IMR-90 (cell line): ENCODE results near the gene TRPM3. TPM values are rescaled to one million over a fixed set of nuclear protein-coding genes. Genes with fewer than 3 reads are reported as not detected.

Experiments
- ATAC-seq: fragments of 200-7000 bp; cut with Tn5 transposase; 2 replicates; pipeline ENCODE4 v1.9.1; 2020; ENCODE audit warnings: low read depth, mild to moderate bottlenecking, moderate library complexity
- BruUV-seq: library from RNA; stranded (reverse); fragments of 400-500 nt; replicated peaks from 2 replicates; lab custom pipeline; 2021; lab: Mats Ljungman, UMichigan
- CTCF ChIA-PET: fragments of 300-600 bp; formaldehyde crosslinking; extraction: SDS; loops from one replicate; lab custom pipeline; 2021; ENCODE audit warnings: antibody characterized with exemption; lab: Yijun Ruan, JAX
- POLR2A ChIA-PET: fragments of 300-600 bp; sonication (Branson Sonifier 250); formaldehyde crosslinking; loops from one replicate; lab custom pipeline; 2022; ENCODE audit warnings: antibody characterized with exemption; ENCODE audit not compliant: unreplicated experiment; lab: Charles Lee
- DNase-seq: peaks from one replicate; pipeline ENCODE4 v3.0.0; 2013
- H2AFZ ChIP-seq: replicated peaks from 2 replicates; pipeline ENCODE3; 2013; ENCODE audit warnings: low read length, mild to moderate bottlenecking; ENCODE audit not compliant: poor library complexity
- H2AK5ac ChIP-seq: 2 replicates; pipeline ENCODE4 v1.6.1; 2013; ENCODE audit warnings: low read depth, low read length, inconsistent platforms
- H2AK9ac ChIP-seq: replicated peaks from 2 replicates; pipeline ENCODE3; 2013; ENCODE audit warnings: mild to moderate bottlenecking, low read depth, low read length, moderate library complexity; ENCODE audit not compliant: poor library complexity
- H2BK120ac ChIP-seq: 2 replicates; pipeline ENCODE4 v1.6.1; 2013; ENCODE audit warnings: low read depth, low read length, inconsistent platforms
- H2BK15ac ChIP-seq: 3 replicates; pipeline ENCODE4 v1.6.1; 2013; ENCODE audit warnings: low read depth, low read length, inconsistent platforms
- H2BK20ac ChIP-seq: 2 replicates; pipeline ENCODE4 v1.6.1; 2013; ENCODE audit warnings: low read depth, mild to moderate bottlenecking, inconsistent platforms, low read length, moderate library complexity
- H2BK5ac ChIP-seq: 2 replicates; pipeline ENCODE4 v1.6.1; 2013; ENCODE audit warnings: mild to moderate bottlenecking, low read depth, low read length, inconsistent platforms; ENCODE audit not compliant: poor library complexity, severe bottlenecking
- H3K14ac ChIP-seq: replicated peaks from 2 replicates; pipeline ENCODE4 v1.6.1; 2013; ENCODE audit warnings: low read depth, low read length, inconsistent platforms
- H3K18ac ChIP-seq: 2 replicates; pipeline ENCODE4 v1.6.1; 2013; ENCODE audit warnings: low read depth, low read length, control low read depth
- H3K23ac ChIP-seq: 2 replicates; pipeline ENCODE4 v1.6.1; 2013; ENCODE audit warnings: low read depth, low read length, inconsistent platforms
- H3K27ac ChIP-seq: 2 replicates; pipeline ENCODE4 v1.5.1; 2013; ENCODE audit warnings: mild to moderate bottlenecking, control low read depth, low read length; ENCODE audit not compliant: insufficient read depth
- H3K27me3 ChIP-seq: 2 replicates; pipeline ENCODE4 v1.6.1; 2013; ENCODE audit warnings: low read length; ENCODE audit not compliant: control insufficient read depth, insufficient read depth
- H3K36me3 ChIP-seq: 2 replicates; pipeline ENCODE4 v1.6.1; 2013; ENCODE audit warnings: low read length, mixed read lengths; ENCODE audit not compliant: control insufficient read depth, insufficient read depth
- H3K4ac ChIP-seq: 2 replicates; pipeline ENCODE4 v1.6.1; 2013; ENCODE audit warnings: low read depth, low read length, inconsistent platforms
- H3K4me1 ChIP-seq: 2 replicates; pipeline ENCODE4 v1.6.1; 2013; ENCODE audit warnings: low read length, mixed read lengths; ENCODE audit not compliant: control insufficient read depth, insufficient read depth
- H3K4me2 ChIP-seq: 2 replicates; pipeline ENCODE4 v1.6.1; 2013; ENCODE audit warnings: low read depth, mild to moderate bottlenecking, control low read depth, low read length, moderate library complexity
- H3K4me3 ChIP-seq: 2 replicates; pipeline ENCODE4 v1.5.1; 2013; ENCODE audit warnings: low read depth, mild to moderate bottlenecking, control low read depth, low read length, moderate library complexity; ENCODE audit not compliant: insufficient read depth
- H3K56ac ChIP-seq: 2 replicates; pipeline ENCODE4 v1.6.1; 2013; ENCODE audit warnings: low read length, inconsistent platforms; ENCODE audit not compliant: insufficient read depth; ENCODE audit errors: extremely low read depth
- H3K79me1 ChIP-seq, 2 experiments: 2 replicates each; pipeline ENCODE4 v1.6.1; 2013; ENCODE audit warnings: low read length in 2 of 2, inconsistent platforms in 1 of 2, low read depth in 1 of 2
- H3K9ac ChIP-seq: 2 replicates; pipeline ENCODE4 v1.6.1; 2013; ENCODE audit warnings: low read depth, low read length, control low read depth
- H3K9me1 ChIP-seq: 2 replicates; pipeline ENCODE4 v1.6.1; 2013; ENCODE audit warnings: low read length, inconsistent platforms; ENCODE audit not compliant: insufficient read depth
- H3K9me3 ChIP-seq: 2 replicates; pipeline ENCODE4 v1.6.1; 2013; ENCODE audit warnings: low read length; ENCODE audit not compliant: control insufficient read depth, insufficient read depth
- H4K20me1 ChIP-seq: 2 replicates; pipeline ENCODE4 v1.6.1; 2013; ENCODE audit warnings: low read length, inconsistent platforms; ENCODE audit not compliant: insufficient read depth
- H4K5ac ChIP-seq: 2 replicates; pipeline ENCODE4 v1.6.1; 2013; ENCODE audit warnings: mild to moderate bottlenecking, low read depth, low read length, control low read depth
- H4K8ac ChIP-seq, 2 experiments: 2 replicates each; pipeline ENCODE4 v1.6.1; 2013; ENCODE audit warnings: low read depth in 2 of 2, low read length in 2 of 2, control low read depth in 1 of 2, inconsistent platforms in 1 of 2
- H4K91ac ChIP-seq: 2 replicates; pipeline ENCODE4 v1.6.1; 2013; ENCODE audit warnings: low read depth, low read length, inconsistent platforms; ENCODE audit not compliant: insufficient read depth
- BHLHE40 ChIP-seq: fragments of 150-350 bp; IDR thresholded peaks from 2 replicates; pipeline ENCODE4 v1.6.1; 2016; ENCODE audit warnings: mild to moderate bottlenecking, low read depth, low read length
- CHD1 ChIP-seq: IDR thresholded peaks from 2 replicates; pipeline ENCODE4 v1.6.1; 2012; ENCODE audit warnings: low read depth, low read length, improper control_type of control experiment
- ELK1 ChIP-seq: fragments of 150-350 bp; IDR thresholded peaks from 2 replicates; pipeline ENCODE4 v1.6.1; 2016; ENCODE audit warnings: low read depth, mild to moderate bottlenecking, low read length, moderate library complexity, borderline replicate concordance
- FOS ChIP-seq: fragments of 150-350 bp; IDR thresholded peaks from 2 replicates; pipeline ENCODE4 v1.6.1; 2016; ENCODE audit warnings: low read depth, low read length
- MAFK ChIP-seq: IDR thresholded peaks from 2 replicates; pipeline ENCODE4 v1.6.1; 2012; ENCODE audit warnings: low read depth, low read length, improper control_type of control experiment
- MAZ ChIP-seq: IDR thresholded peaks from 2 replicates; pipeline ENCODE4 v1.6.1; 2012; ENCODE audit warnings: low read depth, mild to moderate bottlenecking, low read length, improper control_type of control experiment, moderate library complexity, borderline replicate concordance
- MXI1 ChIP-seq: IDR thresholded peaks from 2 replicates; pipeline ENCODE4 v1.6.1; 2012; ENCODE audit warnings: low read depth, mild to moderate bottlenecking, low read length, moderate library complexity, borderline replicate concordance
- NFE2L2 ChIP-seq: fragments of 150-350 bp; IDR thresholded peaks from 2 replicates; pipeline ENCODE4 v1.6.1; 2016; ENCODE audit warnings: low read depth, mild to moderate bottlenecking, low read length
- RFX5 ChIP-seq: IDR thresholded peaks from 2 replicates; pipeline ENCODE4 v1.8.0; 2012; ENCODE audit warnings: low read depth, mild to moderate bottlenecking, low read length, moderate library complexity
- WGBS, 2 experiments: methylation state at CpG; one replicate each; pipeline versions ENCODE4 v1.1.5 to v1.1.7; 2013; ENCODE audit warnings: missing lambda C conversion rate in 2 of 2; ENCODE audit not compliant: insufficient read length in 1 of 2; ENCODE audit errors: extremely low coverage in 2 of 2; 5-methylcytosine and 5-hydroxymethylcytosine counted together
- dilution Hi-C: fragments of 300-500 bp; cut with HindIII; formaldehyde crosslinking; loops from one replicate; pipeline ENCODE4 v1.14.3; 2018; ENCODE audit warnings: low sequenced_read_pairs; ENCODE audit not compliant: unreplicated experiment
- in situ Hi-C: fragments of 300-500 bp; cut with MboI; formaldehyde crosslinking; loops from 3 replicates; pipeline ENCODE4 v1.14.3; 2019; ENCODE audit warnings: low sequenced_read_pairs, inconsistent platforms, mixed read lengths
- intact Hi-C: fragments of 100-400 bp; cut with micrococcal nuclease; formaldehyde crosslinking; loops from 2 replicates; pipeline ENCODE4 v1.10.0; 2022
- polyA plus RNA-seq, 3 experiments: library from polyadenylated mRNA; depleted of rRNA; stranded (reverse); fragments of >200 nt; gene quantifications; 2 replicates each; pipeline ENCODE4 v1.2.3, GENCODE V29; 2012; ENCODE audit warnings: low replicate concordance in 1 of 3
- total RNA-seq: library from RNA; depleted of rRNA; stranded (reverse); fragments of >200 nt; gene quantifications from 2 replicates; pipeline ENCODE4 v1.2.3, GENCODE V29; 2012

Gene TRPM3
- total and polyA plus RNA-seq, 2 of the 4 experiments (the other 2 are of a cell fraction): not detected

- Histone ChIP-seq H3K56ac (no peak overlapping the region), H3K4ac (no peak overlapping the region), H2BK20ac (no peak overlapping the region), H4K91ac (no peak overlapping the region), H3K4me2 (no peak overlapping the region), H2AK5ac (no peak overlapping the region), H3K9me3 (no peaks in the 10 kb centered on the region), H3K27ac (no peak overlapping the region), H2BK5ac (no peak overlapping the region), H3K14ac (no peak overlapping the region), H3K4me3 (no peak overlapping the region), H2AFZ (no peak overlapping the region), H3K4me1 (no peaks in the 10 kb centered on the region), H4K20me1 (no peaks in the 10 kb centered on the region), H3K9me1 (no peaks in the 10 kb centered on the region), H2BK15ac (no peak overlapping the region), H2BK120ac (no peak overlapping the region), H3K27me3 (no peaks in the 10 kb centered on the region; the same call in 1 of the 2 replicates), H4K8ac (no peak overlapping the region), H2AK9ac (no peak overlapping the region), H3K18ac (no peak overlapping the region), H3K9ac (no peak overlapping the region), H4K5ac (no peak overlapping the region), H3K23ac (no peak overlapping the region), H3K79me1 (no peaks in the 10 kb centered on the region), H3K36me3 (no peaks in the 10 kb centered on the region)
- no peak for DNase-seq
- ChIA-PET CTCF (no interaction called here), POLR2A (no interaction called here)
- no peak for ATAC-seq
- intact Hi-C loops: loop anchor here (5.0 kb wide), 1 partner anchor 36 kb away; no protein-coding TSS in a partner anchor
- WGBS, 2 experiments: 0% methylated on average over 1 of the region's 4 CpGs; no CpG with 5 or more reads in 1 of the 2 experiments
- dilution Hi-C loops: no loop called here
- TF ChIP-seq MAFK: no peak
- no peak for TF ChIP-seq MAZ
- TF ChIP-seq ELK1: no peak
- no peak for TF ChIP-seq BHLHE40
- no peak for TF ChIP-seq MXI1
- TF ChIP-seq CHD1: no peak
- TF ChIP-seq RFX5: no peak
- no peak for TF ChIP-seq NFE2L2
- TF ChIP-seq FOS: no peak
- in situ Hi-C loops: no loop called here
- no TSS peak for BruUV-seq
Observed at GRCh38 chr9:70878576-70878975, 242.8 kb downstream of the TRPM3 start.
